Gastroesophageal sphincter (tissue), 3 donors: ENCODE data around the gene TSPEAR.

Experiments
- POLR2A ChIP-seq, 2 donors: fragments of 450-650 bp; IDR thresholded peaks; one replicate each; pipeline ENCODE4 v1.6.1; 2017; ENCODE audit warnings: antibody characterized with exemption in 2 of 2, mild to moderate bottlenecking in 2 of 2, moderate library complexity in 1 of 2
- TF ChIP-seq, protein P1 (sequence below), 4 experiments: fragments of 200-600 bp in 2 of 4; fragments of 450-650 bp in 2 of 4; sonication (generic) in 1 of 4; IDR thresholded peaks; one replicate each; pipeline ENCODE4 v1.5.1; 2017 to 2019; ENCODE audit warnings: antibody characterized with exemption in 4 of 4, mild to moderate bottlenecking in 2 of 4, moderate library complexity in 2 of 4

- TF ChIP-seq, protein P1, sequence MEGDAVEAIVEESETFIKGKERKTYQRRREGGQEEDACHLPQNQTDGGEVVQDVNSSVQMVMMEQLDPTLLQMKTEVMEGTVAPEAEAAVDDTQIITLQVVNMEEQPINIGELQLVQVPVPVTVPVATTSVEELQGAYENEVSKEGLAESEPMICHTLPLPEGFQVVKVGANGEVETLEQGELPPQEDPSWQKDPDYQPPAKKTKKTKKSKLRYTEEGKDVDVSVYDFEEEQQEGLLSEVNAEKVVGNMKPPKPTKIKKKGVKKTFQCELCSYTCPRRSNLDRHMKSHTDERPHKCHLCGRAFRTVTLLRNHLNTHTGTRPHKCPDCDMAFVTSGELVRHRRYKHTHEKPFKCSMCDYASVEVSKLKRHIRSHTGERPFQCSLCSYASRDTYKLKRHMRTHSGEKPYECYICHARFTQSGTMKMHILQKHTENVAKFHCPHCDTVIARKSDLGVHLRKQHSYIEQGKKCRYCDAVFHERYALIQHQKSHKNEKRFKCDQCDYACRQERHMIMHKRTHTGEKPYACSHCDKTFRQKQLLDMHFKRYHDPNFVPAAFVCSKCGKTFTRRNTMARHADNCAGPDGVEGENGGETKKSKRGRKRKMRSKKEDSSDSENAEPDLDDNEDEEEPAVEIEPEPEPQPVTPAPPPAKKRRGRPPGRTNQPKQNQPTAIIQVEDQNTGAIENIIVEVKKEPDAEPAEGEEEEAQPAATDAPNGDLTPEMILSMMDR (IDR thresholded peaks at IDR 0.05) = no peak
- TF ChIP-seq POLR2A (IDR thresholded peaks at IDR 0.05) = no peak
Observed at GRCh38 chr21:44502171-44502958, 209.0 kb downstream of the TSPEAR start.
